Activated CD4-positive, alpha-beta T cell treated with anti-CD3 and anti-CD28 coated beads, Interleukin-2, amount 50 U/mL, for 24 hours (primary cell): ENCODE data around the gene A1BG.
"Not testable (repeated sequence)": the region's sequence is repeated elsewhere in the genome, so short reads cannot be mapped to it uniquely, and the experiment has no call there.

Experiments used
- DNase-seq, 2 donors: peaks; one replicate each; pipeline ENCODE4 v3.0.0-alpha.2; 2020; ENCODE audit warnings: low read depth in 1 of 2, low spot score in 1 of 2

The A1BG gene

GRCh38 chr19:58336820-58337219, 16.5 kb downstream of the A1BG start:
- no peak for DNase-seq

DNA sequence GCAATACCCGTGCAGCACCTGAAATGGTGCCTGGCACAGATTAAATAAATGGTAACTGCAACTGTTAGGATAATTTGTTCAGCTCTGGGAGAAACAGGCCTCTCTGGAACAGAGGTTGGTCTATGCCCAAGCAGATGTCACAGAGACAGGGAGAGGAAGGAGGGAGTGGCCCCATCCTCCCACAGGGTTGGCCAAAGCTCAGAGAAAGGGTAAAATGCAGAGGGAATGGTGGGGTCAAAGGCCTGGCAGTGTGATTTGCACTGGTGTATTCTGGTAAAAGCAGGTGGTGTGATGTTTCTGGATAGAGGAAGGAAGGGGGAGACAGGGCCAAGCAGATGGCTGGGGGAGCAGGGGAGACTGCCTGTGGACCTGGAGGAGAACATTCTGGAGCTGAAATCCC, 17.1 kb downstream of the A1BG start:
- DNase-seq = no peak

DNA sequence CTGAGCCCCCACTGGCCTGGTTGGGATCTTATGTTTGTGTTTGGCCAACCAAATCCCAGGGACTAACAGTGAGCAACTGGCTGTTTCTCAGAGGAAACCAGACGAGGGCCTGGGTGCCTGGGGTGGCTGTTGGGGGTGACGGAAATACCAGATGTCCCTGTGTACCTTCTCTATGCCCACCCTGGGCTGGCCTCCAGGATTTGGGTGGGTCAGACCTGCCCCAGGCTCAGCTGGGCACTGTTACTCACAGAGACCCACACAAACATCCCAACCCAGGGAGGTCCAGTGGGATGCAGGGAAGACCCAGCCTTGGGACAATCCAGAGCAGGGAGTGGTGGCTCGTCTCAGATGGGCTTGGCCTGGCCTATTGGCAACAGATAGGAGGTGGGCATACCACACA, 17.7 kb downstream of the A1BG start:
- no peak for DNase-seq

- no peak for DNase-seq
Observed at GRCh38 chr19:58334691-58335249, 18.5 kb downstream of the A1BG start.

DNA sequence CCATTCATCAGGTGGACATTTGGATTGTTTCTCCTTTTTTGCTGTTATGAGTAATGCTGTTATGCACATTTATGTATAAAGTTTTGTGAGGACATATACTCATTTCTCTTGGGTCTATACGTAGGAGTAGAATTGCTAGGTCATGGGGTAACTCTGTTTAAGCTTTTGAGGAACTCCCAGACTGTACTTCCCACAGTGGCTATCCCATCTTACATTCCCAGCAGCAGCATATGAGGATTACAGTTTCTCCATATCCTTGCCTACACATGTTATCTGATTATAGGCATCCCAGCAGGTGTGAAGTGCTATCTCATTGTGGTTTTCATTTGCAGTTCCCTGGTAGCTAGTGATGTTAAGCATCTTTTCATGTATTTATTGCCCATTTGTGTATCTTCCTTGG, 20.6 kb downstream of the A1BG start:
- no peak for DNase-seq

- no peak for DNase-seq
Observed at GRCh38 chr19:58330458-58330857, 22.8 kb downstream of the A1BG start.

- DNase-seq = no peak
Observed at GRCh38 chr19:58328999-58329398, 24.3 kb downstream of the A1BG start.

DNA sequence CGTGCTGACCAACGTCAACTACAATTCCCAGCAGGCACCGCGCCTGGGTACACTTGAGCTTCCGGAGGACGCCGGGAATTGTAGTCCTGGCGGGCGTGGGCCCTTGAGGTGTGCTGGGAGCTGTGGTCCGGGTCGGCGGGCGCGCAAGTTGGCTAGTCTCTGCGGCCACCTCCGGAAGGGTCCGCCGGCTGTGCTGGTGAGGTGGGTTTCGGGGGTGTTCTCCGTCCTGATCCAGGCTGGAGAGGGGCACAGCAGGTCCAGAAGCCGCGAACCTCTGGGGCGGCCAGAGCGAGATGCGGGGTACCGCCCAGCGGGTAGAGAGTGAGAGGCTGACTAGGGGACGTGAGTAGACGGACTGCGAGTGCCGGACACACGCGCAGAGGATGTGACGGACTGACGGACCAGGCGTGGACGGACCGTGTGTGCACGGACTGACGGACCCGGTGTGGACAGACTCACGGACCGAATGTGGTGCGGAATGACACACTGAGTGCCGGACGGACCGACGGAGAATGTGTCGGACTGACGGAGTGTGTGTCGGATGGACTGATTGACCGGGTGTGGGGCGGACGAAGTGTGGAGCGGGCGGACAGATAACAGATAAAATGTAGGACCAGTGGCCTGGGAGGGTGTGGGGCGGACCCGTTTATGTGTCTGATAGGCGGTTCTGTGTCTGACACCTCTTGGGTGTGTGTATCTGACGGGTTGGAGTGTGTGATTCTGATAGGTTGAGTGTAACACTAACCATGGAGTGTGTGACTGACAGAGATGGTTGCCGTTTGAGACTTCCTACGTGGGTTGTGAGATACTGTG, 26.2 kb downstream of the A1BG start, which contains the start of gene ZSCAN22:
ZSCAN22 (plus strand) TSS at position 81 of the 813 bp plus-strand sequence. CDS start 7,809 bp downstream, outside the sequence.
- peak; percentile 72 to 87 for DNase-seq

- DNase-seq = no peak
Observed at GRCh38 chr19:58326501-58326913, 26.8 kb downstream of the A1BG start.

GRCh38 chr19:58325311-58326022, 27.8 kb downstream of the A1BG start:
- no peak for DNase-seq

GRCh38 chr19:58319241-58319640, 34.1 kb downstream of the A1BG start:
- DNase-seq = no peak

GRCh38 chr19:58318297-58318696, 35.0 kb downstream of the A1BG start:
- no peak for DNase-seq

- DNase-seq = no peak
Observed at GRCh38 chr19:58317476-58318072, 35.7 kb downstream of the A1BG start.

- no peak for DNase-seq
Observed at GRCh38 chr19:58315580-58315979, 37.7 kb downstream of the A1BG start.

DNA sequence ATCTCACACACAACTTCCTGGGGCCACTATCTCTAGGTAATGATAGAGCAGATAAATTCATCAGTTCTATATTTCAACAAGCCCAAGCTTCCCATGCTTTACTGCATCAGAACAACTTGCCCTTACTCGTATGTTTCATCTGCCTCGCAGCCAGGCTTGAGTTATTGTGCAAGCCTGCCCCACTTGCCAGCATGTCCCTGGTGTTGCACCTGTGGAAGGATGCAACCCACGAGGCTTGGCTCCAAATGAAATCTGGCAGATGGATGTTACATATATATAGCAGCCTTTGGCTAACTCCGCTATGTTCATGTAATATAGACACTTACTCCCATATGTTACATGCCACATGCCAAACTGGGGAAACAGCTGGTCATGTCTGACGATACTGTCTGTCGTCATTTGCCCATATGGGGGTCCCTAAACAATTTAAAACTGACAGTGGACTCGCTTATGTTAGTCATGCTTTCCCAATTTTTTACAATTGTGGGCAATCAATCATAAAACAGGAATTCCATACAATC, 41.9 kb downstream of the A1BG start:
- DNase-seq = no peak

- DNase-seq = not testable (repeated sequence)
Observed at GRCh38 chr19:58310685-58311084, 42.6 kb downstream of the A1BG start.

DNA sequence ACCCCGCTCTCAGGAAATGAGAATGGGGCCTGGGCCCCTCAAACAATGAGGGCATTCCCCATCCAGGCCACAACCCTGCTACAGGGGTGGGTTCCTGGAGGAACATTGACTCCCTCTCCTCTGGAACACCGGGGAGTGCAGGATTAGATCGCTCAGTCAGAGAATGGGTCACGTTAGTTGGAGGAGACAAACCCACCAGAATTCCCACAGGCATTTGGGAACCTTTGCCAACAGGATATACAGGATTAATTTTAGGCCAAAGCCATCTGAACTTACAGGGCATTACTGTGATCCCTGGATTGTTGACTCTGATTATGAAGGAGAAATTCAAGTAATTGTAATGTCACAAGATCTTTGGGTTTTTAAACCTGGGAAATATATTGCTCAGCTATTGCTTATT, 45.6 kb downstream of the A1BG start:
- DNase-seq = no peak

GRCh38 chr19:58305932-58306323, 47.4 kb downstream of the A1BG start:
- DNase-seq = no peak

- DNase-seq = peak; percentile 77 to 92
Observed at GRCh38 chr19:58305065-58305931, 48.0 kb downstream of the A1BG start, which contains the start of gene ERVK3-1. ERVK3-1 (plus strand) TSS chr19:58305377; CDS start chr19:58312169, 6,792 bp downstream.

GRCh38 chr19:58304748-58305064, 48.6 kb downstream of the A1BG start:
- DNase-seq = no peak

DNA sequence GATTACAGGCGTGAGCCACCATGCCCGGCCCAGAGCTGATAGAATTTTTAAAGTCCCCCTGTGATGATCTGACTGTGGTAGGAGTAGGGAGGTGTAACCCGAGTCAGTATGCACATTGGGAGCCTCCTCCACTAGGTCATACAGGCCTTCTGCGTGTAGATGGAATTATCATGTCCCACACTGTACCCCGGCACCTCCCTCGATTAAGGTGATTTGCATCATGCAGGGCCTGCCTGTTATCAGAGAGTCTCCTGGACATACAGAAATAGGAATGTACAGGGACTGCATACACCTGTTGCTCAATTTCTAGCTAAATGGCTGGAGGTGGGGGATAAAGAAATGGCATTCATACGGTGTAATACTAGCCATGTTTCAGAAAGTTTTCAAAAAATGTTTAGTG, 49.0 kb downstream of the A1BG start:
- DNase-seq = no peak
